Endothelial cell of umbilical vein (primary cell): Measurements from ENCODE around the gene WDR27. TPM values are rescaled to one million over a fixed set of nuclear protein-coding genes. Genes with fewer than 3 reads are reported as not detected.

Experiments
- BruUV-seq: library from RNA; stranded (reverse); fragments of 400-500 nt; replicated peaks from 2 replicates; lab custom pipeline; 2021; lab: Mats Ljungman, UMichigan
- CTCF ChIA-PET: fragments of 300-600, 350-600 bp; sonication (Branson Sonifier 250); formaldehyde crosslinking; loops from one replicate; lab custom pipeline; 2021; ENCODE audit warnings: antibody characterized with exemption, inconsistent platforms; lab: Charles Lee
- POLR2A ChIA-PET: fragments of 300-600, 350-600 bp; sonication (Branson Sonifier 250); formaldehyde crosslinking; loops from one replicate; lab custom pipeline; 2021; ENCODE audit warnings: antibody characterized with exemption, inconsistent platforms; lab: Charles Lee
- DNase-seq: peaks from one replicate; pipeline ENCODE4 v3.0.0-alpha.2; 2011; ENCODE audit warnings: low read depth, low spot score
- FAIRE-seq: peaks from 2 replicates; lab custom pipeline; 2011; peaks lifted over from hg19 to GRCh38; lab: Jason Lieb, UNC
- H2AFZ ChIP-seq: 2 replicates; pipeline ENCODE4 v1.6.0; 2012; ENCODE audit warnings: low read depth, low read length, control low read depth, inconsistent platforms
- H3K27ac ChIP-seq: 2 replicates; pipeline ENCODE4 v1.5.1; 2011; ENCODE audit warnings: low read depth, mild to moderate bottlenecking, control low read depth, low read length, moderate library complexity; ENCODE audit not compliant: insufficient read depth
- H3K27me3 ChIP-seq, 2 experiments: 2 replicates each; pipeline versions ENCODE4 v1.6.0 to v1.6.1; 2011; ENCODE audit warnings: low read length in 2 of 2, mixed read lengths in 1 of 2; ENCODE audit not compliant: control insufficient read depth in 2 of 2, insufficient read depth in 2 of 2
- H3K36me3 ChIP-seq, 2 experiments: 2 replicates in 1 of 2; 3 replicates in 1 of 2; pipeline ENCODE4 v1.5.1; 2011; ENCODE audit warnings: low read length in 2 of 2, mild to moderate bottlenecking in 1 of 2, moderate library complexity in 1 of 2; ENCODE audit not compliant: control insufficient read depth in 2 of 2, insufficient read depth in 2 of 2; ENCODE audit errors: extremely low read depth in 1 of 2
- H3K4me1 ChIP-seq: 3 replicates; pipeline ENCODE4 v1.5.1; 2011; ENCODE audit warnings: mild to moderate bottlenecking, low read length; ENCODE audit not compliant: control insufficient read depth, insufficient read depth; ENCODE audit errors: extremely low read depth
- H3K4me2 ChIP-seq: 2 replicates; pipeline ENCODE4 v1.6.1; 2011; ENCODE audit warnings: low read length, control low read depth, mixed read lengths; ENCODE audit not compliant: insufficient read depth
- H3K4me3 ChIP-seq, 3 experiments: fragments of 200-600 bp in 1 of 3; sonication (generic), shearing (Covaris generic) in 1 of 3; replicated peaks in 1 of 3; 2 replicates each; pipeline ENCODE4 v1.5.1; 2011 to 2016; ENCODE audit warnings: control low read depth in 3 of 3, low read length in 3 of 3, mild to moderate bottlenecking in 2 of 3, inconsistent platforms in 1 of 3, low read depth in 1 of 3, moderate library complexity in 1 of 3; ENCODE audit not compliant: insufficient read depth in 1 of 3
- H3K79me2 ChIP-seq: 2 replicates; pipeline ENCODE4 v1.6.0; 2012; ENCODE audit warnings: low read length, inconsistent platforms; ENCODE audit not compliant: control insufficient read depth, insufficient read depth
- H3K9ac ChIP-seq: replicated peaks from 2 replicates; pipeline ENCODE3; 2011; ENCODE audit warnings: low read length, control low read depth; ENCODE audit not compliant: insufficient read depth; ENCODE audit errors: extremely low read depth
- H3K9me1 ChIP-seq: replicated peaks from 3 replicates; pipeline ENCODE4 v1.6.0; 2011; ENCODE audit warnings: mild to moderate bottlenecking, low read length; ENCODE audit not compliant: control insufficient read depth, insufficient read depth; ENCODE audit errors: extremely low read depth
- H3K9me3 ChIP-seq: replicated peaks from 2 replicates; pipeline ENCODE4 v1.5.1; 2012; ENCODE audit warnings: low read length, inconsistent platforms; ENCODE audit not compliant: control insufficient read depth, insufficient read depth
- H4K20me1 ChIP-seq: replicated peaks from 2 replicates; pipeline ENCODE3; 2011; ENCODE audit warnings: mild to moderate bottlenecking, low read length; ENCODE audit not compliant: control insufficient read depth, insufficient read depth; ENCODE audit errors: extremely low read depth
- CTCF ChIP-seq, 2 donors: IDR thresholded peaks; 1 replicate in 1 of 2; 2 replicates in 1 of 2; pipeline ENCODE4 v1.5.1; 2011; ENCODE audit warnings: low read length in 2 of 2, mild to moderate bottlenecking in 2 of 2, moderate library complexity in 2 of 2, control low read depth in 1 of 2, inconsistent platforms in 1 of 2, low read depth in 1 of 2; ENCODE audit not compliant: insufficient read depth in 1 of 2; ENCODE audit errors: extremely low read depth in 1 of 2
- EZH2 ChIP-seq: IDR thresholded peaks from 2 replicates; pipeline ENCODE4 v1.6.1; 2012; ENCODE audit warnings: borderline replicate concordance, low read depth, mild to moderate bottlenecking, moderate library complexity, low read length, inconsistent platforms; ENCODE audit not compliant: severe bottlenecking
- FOS ChIP-seq: IDR thresholded peaks from 2 replicates; pipeline ENCODE4 v1.6.1; 2011; ENCODE audit warnings: mild to moderate bottlenecking, low read length, moderate library complexity, borderline replicate concordance; ENCODE audit not compliant: insufficient read depth
- GATA2 ChIP-seq: IDR thresholded peaks from 2 replicates; pipeline ENCODE4 v1.7.0; 2011; ENCODE audit warnings: low read depth, mild to moderate bottlenecking, moderate library complexity, mixed read lengths, low read length; ENCODE audit not compliant: insufficient read length, insufficient read depth
- JUN ChIP-seq: IDR thresholded peaks from 2 replicates; pipeline ENCODE4 v1.6.1; 2011; ENCODE audit warnings: borderline replicate concordance, low read depth; ENCODE audit not compliant: insufficient read length, insufficient read depth
- MAX ChIP-seq: IDR thresholded peaks from 2 replicates; pipeline ENCODE4 v1.6.1; 2011; ENCODE audit not compliant: insufficient read depth, insufficient read length
- MYC ChIP-seq: IDR thresholded peaks from one replicate; pipeline ENCODE4 v1.6.1; 2011; ENCODE audit warnings: mild to moderate bottlenecking, low read depth, low read length
- POLR2A ChIP-seq: IDR thresholded peaks from 2 replicates; pipeline ENCODE4 v1.6.1; 2012; ENCODE audit warnings: low read depth, mild to moderate bottlenecking, control low read depth, low read length
- POLR2AphosphoS5 ChIP-seq: IDR thresholded peaks from 2 replicates; pipeline ENCODE4 v1.6.1; 2012; ENCODE audit warnings: low read depth, mild to moderate bottlenecking, control low read depth, low read length, moderate library complexity; ENCODE audit not compliant: insufficient read depth
- dilution Hi-C: fragments of 300-500 bp; cut with MboI; formaldehyde crosslinking; loops from one replicate; pipeline ENCODE4 v1.15.0; 2019; ENCODE audit warnings: low sequenced_read_pairs; ENCODE audit not compliant: extremely low pct_ligation_motif_present
- intact Hi-C: fragments of 100-400 bp; cut with micrococcal nuclease; formaldehyde crosslinking; loops from one replicate; pipeline ENCODE4 v1.10.0; 2022
- polyA plus RNA-seq, 4 experiments: library from polyadenylated mRNA; depleted of rRNA in 3 of 4; stranded (reverse) in 3 of 4; unstranded in 1 of 4; fragments of >200 nt; gene quantifications; 2 replicates each; pipeline versions ENCODE4 v1.2.1 to v1.2.3, GENCODE V29; 2011 to 2012; ENCODE audit warnings: missing spikeins in 1 of 4
- total RNA-seq: library from RNA; stranded (reverse); gene quantifications from 2 replicates; pipeline ENCODE4 v1.2.3, GENCODE V29; 2021

The WDR27 gene
- total and polyA plus RNA-seq, 2 donors (not counting 3 experiments of a cell fraction or from before 2014, with no cell fraction given), result 60.1 to 69.7 TPM

GRCh38 chr6:169664227-169664626 is 37.6 kb downstream of the WDR27 start:
- Histone ChIP-seq H3K4me3 (no peak overlapping the region), H3K4me1 (peaks cover 9% of the 10 kb centered on the region), H4K20me1 (no peaks in the 10 kb centered on the region), H3K4me2 (no peak overlapping the region), H3K9ac (no peak overlapping the region), H3K27me3 (no peaks in the 10 kb centered on the region), H3K36me3 (peaks cover 2 to 24% of the 10 kb centered on the region in 2 experiments), H3K79me2 (no peaks in the 10 kb centered on the region), H3K9me3 (no peaks in the 10 kb centered on the region), H3K27ac (no peak overlapping the region), H3K9me1 (no peaks in the 10 kb centered on the region), H2AFZ (no peak overlapping the region)
- POLR2A ChIA-PET, result no interaction called here
- DNase-seq (no peak), FAIRE-seq (no peak)
- CTCF ChIA-PET, result no interaction called here
- TF ChIP-seq JUN, result no peak
- TF ChIP-seq MYC, result no peak
- no peak for TF ChIP-seq GATA2
- TF ChIP-seq FOS, result no peak
- no peak for TF ChIP-seq POLR2AphosphoS5
- TF ChIP-seq CTCF (IDR thresholded peaks at IDR 0.05; ENCODE audit: extremely low read depth in 1 of 2, insufficient read depth in 1 of 2, low read depth in 1 of 2, low read length in 2 of 2), result no peak
- no peak for TF ChIP-seq POLR2A
- TF ChIP-seq EZH2, result no peak
- no peak for TF ChIP-seq MAX
- BruUV-seq, result no TSS peak
- dilution Hi-C loops, result no loop called here
- intact Hi-C loops, result no loop called here
